Measurements from ENCODE around the gene KCTD17.

KCTD17 gene
- total RNA-seq, result 4.3 to 20.0 (median 10.4) reads per million in 18 experiments

DNA sequence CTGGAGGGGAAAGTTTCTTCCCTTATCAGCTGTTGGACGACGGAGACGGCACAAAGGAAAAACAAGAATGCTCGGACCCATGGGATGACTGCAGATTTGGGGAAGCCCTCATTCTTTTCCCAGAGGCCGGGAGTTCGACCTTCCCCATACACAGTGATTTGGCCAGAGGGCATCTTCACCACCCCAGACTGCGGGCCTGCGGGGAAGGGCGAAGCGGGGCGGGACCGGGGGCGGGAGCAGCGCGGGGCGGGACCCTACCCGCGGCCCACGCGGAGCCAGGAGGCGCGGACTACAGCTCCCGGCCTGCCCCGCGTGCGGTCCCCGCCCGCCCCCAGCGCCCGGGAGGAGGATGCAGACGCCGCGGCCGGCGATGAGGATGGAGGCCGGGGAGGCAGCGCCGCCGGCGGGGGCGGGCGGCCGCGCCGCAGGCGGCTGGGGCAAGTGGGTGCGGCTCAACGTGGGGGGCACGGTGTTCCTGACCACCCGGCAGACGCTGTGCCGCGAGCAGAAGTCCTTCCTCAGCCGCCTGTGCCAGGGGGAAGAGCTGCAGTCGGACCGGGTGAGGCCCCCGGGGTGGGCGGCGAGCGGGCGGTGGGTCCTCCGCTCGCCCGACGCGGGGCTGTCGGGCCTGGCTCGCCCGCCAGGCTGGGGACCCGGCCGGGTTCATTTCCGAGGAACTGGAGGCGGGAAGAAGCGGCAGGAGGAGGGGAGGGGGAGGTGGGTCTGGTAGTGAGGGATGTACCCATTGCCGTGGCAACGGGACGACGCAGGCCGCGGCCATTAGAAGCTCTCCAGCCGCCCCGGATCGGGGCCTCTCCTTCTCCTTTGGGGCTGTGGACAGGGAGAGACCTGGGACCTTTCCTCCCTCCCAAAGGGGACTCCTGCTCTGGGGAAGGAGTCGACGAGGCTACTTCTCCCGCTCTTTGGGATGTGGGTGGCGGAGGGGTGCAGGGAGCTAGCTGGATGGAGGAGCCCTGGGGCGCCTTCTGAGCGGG, at the start of gene KCTD17:
TSS of gene KCTD17 (plus strand) at position 352 of the 995 bp plus-strand sequence. CDS start at position 371, 19 bp downstream.
- DNase-seq, result peak; percentile 71 to 77

DNA sequence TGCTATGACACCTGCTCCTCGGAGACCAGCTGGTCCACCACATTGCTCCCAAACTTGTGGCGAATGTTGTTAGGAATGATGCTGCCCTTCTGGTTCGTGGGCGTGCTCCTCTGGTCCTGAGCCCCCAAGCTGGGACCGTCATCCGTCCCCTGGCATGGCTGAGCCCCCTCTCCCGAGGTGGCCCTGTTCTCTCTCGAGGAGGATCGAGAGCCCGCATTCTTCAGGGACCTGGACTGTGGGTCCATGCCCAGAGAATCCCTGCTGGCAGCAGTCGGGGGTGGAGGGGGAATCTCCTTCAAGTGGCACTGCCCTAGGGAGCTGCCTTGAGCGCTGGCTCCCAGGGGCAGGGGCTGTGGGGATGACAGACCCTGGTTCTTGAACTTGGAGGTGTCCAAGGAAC, 49.7 kb upstream of the KCTD17 start:
- DNase-seq, result no peak

GRCh38 chr22:37002633-37003032, 48.9 kb upstream of the KCTD17 start:
- DNase-seq, result no peak

DNA sequence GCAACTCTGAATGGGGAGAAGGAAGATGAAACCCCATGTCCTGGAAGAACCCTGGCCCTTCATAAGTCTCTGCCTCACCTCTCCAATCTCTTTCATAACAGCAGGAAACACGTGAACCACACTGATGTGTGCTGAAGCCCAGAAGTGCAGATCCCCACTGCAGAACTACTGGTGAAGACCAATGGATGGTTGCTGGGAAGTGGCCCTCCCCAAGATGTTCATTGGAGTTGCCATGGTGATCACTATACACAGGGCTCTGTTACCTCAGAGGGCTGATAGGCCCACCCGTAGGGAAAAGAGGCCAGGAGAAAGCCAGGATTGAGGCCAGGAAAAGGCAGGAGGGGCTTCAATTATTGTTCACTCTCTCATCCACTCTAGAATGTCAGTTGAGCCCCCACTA, 43.9 kb upstream of the KCTD17 start:
- no peak for DNase-seq

DNA sequence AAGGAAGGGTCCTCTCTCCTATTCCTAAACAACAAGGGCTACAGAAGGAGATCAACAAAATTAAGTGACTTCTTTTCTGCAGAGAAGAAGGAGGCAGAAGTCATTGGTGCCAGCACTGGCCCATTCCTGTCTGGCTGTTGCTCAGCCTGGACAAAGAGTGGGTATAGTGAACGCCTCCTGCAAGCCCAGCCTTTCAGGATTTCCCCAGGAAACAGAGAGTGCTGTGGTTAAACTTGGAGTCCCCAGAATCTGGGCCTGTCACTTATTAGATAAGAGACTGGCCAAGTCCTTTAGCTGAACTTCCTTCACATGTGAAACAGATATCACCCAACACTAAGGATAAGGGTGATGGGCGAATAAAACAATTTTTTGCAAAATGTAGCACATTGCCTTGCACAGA, 43.2 kb upstream of the KCTD17 start:
- DNase-seq, result no peak

DNA sequence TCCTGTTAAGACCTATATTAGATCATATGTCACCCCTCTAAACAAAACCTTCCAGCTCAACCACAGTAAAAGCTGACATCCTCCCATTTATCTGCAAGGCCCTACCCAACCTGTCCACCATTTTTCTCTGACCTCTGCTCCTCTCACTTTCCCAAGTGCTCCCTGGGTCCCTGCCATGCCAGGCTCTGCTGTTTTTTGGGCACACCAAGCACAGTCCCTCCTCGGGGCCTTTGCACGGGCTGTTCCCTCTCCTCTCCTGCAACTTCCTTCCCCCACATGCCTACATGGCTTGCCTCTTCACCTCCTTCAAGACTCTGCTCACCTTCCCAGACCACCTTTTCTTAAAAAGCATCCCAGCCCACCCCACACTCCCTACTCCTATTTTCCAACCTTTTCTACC, 42.1 kb upstream of the KCTD17 start:
- DNase-seq, result no peak

DNA sequence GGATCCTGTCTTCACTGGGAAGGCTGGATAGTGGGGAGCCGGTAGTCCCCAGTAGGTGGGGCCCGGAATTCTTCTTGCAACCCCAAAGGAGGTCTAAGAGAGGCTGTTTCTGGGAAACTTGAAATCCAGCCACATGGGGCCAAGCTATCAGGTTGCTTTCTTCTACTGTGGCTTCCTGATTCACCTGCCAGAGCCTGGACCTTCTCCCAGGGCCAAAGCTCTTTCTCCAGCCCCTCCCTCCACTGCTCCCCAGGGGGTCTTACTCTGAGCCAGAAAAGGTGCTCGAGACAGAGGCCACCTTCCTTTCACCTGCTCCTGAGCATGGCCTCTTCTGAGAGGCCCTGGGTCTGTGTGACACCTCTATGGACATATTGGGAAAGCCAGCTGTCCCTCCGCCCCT, 41.4 kb upstream of the KCTD17 start:
- DNase-seq, result no peak

DNA sequence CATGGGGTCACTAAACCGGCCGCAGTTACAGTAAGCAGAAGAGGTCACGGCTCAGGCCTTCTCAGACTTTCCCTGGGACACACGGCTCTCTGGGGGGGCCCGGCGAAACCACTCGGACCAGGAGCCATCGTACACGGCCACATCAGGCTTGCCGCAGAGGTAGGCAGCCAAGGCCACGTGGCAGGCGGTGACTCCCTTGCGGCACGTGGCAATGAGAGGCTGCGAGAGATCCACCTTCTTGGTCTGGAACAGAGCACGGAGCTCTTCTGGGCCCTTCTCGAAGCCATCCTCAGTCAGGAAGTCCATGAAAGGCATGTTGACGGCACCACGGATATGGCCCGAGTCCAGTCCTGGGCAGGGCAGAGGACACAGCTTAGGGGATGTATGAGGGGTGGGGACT, 40.6 kb upstream of the KCTD17 start:
- DNase-seq, result no peak

GRCh38 chr22:37011472-37011871, 40.1 kb upstream of the KCTD17 start:
- no peak for DNase-seq

DNA sequence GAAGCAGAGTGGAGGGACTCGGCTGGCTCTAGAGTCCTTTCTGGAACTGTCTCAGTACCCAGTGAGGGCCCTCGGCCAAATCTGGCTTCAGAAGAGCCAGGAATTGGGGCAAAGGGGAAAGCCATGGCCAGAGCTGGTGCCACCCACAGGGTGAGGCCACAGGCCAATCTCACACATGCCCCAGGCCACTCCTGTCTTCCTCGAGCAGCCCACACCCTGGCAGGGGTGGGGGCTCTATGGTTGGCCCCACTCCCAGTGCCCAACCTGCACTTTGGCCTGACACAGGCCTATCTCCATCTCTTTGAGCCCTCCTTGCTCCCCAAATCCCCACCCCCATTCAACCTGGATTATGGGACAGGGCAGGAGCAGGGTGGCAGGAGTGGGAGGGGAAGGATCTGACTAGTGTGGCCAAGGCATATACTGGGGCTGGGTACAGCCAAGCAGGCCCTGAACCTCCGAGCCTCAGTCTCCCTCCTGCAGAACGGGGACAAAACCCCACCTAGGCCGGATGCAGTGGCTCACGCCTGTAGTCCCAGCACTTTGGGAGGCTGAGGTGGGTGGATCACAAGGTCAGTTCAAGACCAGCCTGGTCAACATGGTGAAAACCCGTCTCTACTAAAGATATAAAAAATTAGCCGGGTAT, 39.2 kb upstream of the KCTD17 start:
- no peak for DNase-seq

DNA sequence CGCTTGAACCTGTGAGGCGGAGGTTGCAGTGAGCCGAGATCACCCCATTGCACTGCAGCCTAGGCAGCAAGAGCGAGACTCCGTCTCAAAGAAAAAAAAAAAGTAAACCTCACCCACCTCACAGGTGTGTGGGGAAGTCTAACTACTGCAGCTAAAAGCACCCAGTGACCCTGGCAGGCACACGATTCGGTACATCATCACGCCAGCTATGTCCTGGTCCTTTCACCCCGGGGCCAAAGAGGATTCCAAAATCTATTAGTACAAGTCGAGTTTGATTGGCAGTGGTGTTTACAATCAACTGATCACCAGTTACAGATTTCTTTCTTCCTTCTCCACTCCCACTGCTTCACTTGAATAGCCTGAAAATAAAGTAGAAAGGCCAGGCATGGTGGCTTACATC, 38.6 kb upstream of the KCTD17 start:
- no peak for DNase-seq

GRCh38 chr22:37014415-37014806, 37.1 kb upstream of the KCTD17 start:
- DNase-seq, result no peak

- DNase-seq, result peak in 1 of 2 donors; percentile 43
These were observed 36.5 kb upstream of the KCTD17 start for GRCh38 chr22:37014835-37015586.

GRCh38 chr22:37015587-37015878, 36.0 kb upstream of the KCTD17 start:
- no peak for DNase-seq

DNA sequence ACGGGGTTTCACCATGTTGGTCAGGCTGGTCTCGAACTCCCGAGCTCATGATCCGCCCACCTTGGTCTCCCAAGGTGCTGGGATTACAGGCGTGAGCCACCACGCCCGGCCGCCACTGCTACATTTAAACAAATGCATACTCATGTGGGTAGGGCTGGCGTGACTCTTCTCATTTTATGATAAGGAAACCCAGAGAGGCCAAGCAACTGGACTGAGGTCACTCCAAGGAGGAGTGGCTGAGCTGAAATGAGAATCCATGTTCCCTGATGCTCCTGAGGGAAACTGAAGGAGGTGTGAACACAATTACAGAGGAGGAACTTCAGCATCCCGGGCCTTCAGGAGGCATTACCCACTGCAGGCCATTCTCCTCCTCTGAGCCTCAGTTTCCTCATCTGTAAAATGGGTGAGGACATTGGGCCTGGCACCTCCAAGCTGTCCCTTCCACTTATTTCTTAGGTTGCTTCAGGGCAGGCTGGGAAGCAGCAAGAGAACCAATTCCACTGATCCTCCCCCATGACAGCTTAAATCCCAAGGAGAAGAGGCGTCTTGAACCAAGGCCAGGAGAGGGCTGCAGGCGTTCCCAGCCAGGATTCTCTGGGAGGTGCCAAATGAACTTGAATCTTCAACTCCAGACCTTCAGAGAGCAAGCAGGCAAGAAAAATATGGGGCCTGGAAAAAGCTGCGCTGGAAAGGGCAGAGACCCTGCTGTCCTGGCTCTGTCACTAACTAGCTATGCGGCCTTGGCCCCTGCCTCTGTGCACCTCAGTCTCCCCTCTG, 35.2 kb upstream of the KCTD17 start:
- no peak for DNase-seq

- DNase-seq, result no peak
These were observed 34.2 kb upstream of the KCTD17 start for GRCh38 chr22:37017356-37017755.

- DNase-seq, result no peak
These were observed 33.3 kb upstream of the KCTD17 start for GRCh38 chr22:37018086-37018814.

- peak in 1 of 2 donors; percentile 46 for DNase-seq
These were observed 32.7 kb upstream of the KCTD17 start for GRCh38 chr22:37018815-37019308.

DNA sequence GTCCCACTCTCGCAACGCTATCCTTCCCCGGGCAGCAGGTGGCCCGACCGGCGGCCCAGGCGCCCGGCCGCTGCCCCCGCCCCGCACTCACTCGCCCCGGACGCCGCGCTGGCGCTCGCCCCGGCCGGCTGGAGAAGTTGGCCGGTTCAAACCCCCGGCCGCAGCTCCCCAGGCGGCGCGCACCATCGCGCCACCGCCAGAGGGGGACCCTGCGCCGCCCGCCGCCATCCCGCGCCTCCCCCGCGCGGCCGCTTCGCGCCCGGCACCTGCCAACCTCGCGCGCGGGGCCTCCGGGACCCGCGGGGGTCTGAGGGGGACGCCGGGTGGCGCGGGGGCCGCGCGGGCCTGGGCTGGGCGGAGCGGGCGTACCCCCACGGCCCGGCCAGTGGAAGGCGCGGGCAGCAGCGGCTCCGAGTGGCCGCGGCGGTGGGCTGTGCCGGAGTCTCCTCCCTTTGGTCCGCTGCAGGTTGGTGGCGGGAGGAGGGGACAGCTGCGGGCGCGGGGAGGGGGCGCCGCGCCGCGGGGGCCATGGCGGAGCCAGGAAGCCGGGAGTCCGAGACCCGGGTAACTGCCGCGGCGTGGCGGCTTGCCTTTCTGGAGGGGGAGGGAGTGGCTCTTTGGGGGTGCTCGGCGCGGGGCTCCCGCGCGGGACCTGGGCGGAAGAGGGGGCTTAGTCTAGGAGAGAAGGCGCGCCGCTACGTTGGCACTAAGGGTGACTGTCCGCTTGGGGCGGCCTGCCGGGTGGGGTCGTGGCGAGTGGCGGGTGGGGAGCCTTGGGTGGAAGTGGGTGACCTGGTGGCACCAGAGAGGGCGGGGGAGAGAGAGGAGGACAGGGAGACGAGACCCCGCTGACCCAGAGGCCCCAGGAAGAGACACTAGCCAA, 32.0 kb upstream of the KCTD17 start, which contains the start of the genes MPST and TST:
TSS of gene MPST (plus strand) at position 434 of the 883 bp plus-strand sequence. CDS start at position 529, 95 bp downstream.
TSS of gene TST (minus strand) at position 139 of the 883 bp plus-strand sequence. CDS start 715 bp downstream, outside the sequence.
- peak; percentile 51 to 76 for DNase-seq

DNA sequence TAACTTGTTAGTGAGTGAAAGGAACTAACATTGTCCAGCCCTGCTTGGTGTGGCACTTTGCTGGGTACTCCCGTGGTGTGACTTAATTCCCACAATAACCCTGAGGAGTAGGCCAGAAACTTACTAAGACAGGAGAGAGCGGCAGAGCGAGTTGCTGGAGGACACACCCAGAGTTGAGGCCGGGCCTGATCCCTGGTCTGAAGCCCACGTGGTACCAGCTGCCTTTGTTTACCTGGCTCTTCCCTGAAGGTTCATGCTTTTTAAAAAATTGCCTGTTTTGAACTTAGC, 31.4 kb upstream of the KCTD17 start:
- DNase-seq, result peak; percentile 21 to 32
